ENCODE results near the gene WDFY3.

GRCh38 chr4:84879651-84880200 lies 86.8 kb downstream of the WDFY3 start:
- TF ChIP-seq, protein P1, sequence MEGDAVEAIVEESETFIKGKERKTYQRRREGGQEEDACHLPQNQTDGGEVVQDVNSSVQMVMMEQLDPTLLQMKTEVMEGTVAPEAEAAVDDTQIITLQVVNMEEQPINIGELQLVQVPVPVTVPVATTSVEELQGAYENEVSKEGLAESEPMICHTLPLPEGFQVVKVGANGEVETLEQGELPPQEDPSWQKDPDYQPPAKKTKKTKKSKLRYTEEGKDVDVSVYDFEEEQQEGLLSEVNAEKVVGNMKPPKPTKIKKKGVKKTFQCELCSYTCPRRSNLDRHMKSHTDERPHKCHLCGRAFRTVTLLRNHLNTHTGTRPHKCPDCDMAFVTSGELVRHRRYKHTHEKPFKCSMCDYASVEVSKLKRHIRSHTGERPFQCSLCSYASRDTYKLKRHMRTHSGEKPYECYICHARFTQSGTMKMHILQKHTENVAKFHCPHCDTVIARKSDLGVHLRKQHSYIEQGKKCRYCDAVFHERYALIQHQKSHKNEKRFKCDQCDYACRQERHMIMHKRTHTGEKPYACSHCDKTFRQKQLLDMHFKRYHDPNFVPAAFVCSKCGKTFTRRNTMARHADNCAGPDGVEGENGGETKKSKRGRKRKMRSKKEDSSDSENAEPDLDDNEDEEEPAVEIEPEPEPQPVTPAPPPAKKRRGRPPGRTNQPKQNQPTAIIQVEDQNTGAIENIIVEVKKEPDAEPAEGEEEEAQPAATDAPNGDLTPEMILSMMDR (conservative IDR thresholded peaks at IDR 0.05): no peak
- no peak for TF ChIP-seq ZFX (IDR thresholded peaks at IDR 0.05)

Measured in C4-2B (cell line).